NCI-H1105 (cell line): ENCODE measurements around the gene IYD.

ENCODE experiments used
- DNase-seq: peaks from one replicate; lab custom pipeline; 2025; lab: John Stamatoyannopoulos, UW

IYD gene, protein sequence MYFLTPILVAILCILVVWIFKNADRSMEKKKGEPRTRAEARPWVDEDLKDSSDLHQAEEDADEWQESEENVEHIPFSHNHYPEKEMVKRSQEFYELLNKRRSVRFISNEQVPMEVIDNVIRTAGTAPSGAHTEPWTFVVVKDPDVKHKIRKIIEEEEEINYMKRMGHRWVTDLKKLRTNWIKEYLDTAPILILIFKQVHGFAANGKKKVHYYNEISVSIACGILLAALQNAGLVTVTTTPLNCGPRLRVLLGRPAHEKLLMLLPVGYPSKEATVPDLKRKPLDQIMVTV

DNA sequence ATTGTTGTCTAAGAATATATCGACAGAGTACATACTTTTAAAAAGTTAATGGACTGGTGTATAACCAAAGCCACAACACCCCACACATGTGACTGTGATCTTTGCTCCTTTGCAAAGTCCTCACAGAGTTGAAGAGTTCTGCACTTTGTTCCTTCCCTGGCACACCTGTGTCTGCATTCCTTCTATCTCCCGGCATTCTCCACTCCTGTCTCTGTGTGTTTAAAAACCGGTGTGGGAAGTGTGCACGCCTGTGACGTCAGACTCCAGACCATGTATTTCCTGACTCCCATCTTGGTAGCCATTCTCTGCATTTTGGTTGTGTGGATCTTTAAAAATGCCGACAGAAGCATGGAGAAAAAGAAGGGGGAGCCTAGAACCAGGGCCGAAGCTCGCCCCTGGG, at the start of gene IYD:
IYD (plus strand) TSS at position 251 of the 400 bp plus-strand sequence; CDS start at position 271, 20 bp downstream.
- no peak for DNase-seq

DNA sequence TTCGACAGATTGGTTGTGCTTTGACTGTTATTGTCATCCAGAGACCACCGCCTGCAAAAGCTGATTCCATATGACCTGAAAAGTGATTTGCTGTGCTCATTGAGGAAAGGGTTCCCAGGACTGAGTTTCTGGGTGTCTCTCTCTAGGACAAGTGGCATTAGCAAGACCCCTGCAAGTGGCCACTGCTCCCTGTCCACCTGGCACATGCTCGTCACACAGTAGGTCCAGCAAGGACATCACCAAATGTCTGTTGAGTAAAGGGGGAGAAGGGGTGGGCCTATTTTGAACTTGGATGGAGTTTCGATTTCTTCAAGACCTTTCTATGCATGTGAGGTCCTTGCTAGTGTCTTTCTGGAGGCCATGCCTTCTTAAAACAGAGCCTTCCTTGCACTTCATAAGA, 48.9 kb upstream of the IYD start:
- no peak for DNase-seq

DNA sequence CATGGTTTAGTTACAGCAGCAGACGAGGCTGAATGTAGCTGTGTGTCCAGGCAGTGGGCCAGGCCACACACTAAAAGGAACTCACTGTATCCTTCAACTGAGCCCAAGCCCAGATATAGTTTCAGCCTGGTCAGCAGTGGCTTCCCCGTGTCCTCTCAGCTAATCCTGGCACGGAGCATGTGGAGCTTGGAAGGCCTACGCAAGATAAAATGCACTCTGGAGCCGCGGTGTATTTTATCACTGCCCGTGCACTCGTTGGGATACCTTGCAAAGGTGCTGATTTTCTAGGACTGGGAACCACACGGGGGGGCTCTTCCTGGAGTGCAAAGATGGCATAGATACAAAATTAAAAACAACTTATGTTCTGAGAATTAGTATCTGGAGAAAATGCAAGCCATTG, 48.4 kb upstream of the IYD start:
- DNase-seq: no peak

- no peak for DNase-seq
Observed at GRCh38 chr6:150322466-150322871, 46.3 kb upstream of the IYD start.

DNA sequence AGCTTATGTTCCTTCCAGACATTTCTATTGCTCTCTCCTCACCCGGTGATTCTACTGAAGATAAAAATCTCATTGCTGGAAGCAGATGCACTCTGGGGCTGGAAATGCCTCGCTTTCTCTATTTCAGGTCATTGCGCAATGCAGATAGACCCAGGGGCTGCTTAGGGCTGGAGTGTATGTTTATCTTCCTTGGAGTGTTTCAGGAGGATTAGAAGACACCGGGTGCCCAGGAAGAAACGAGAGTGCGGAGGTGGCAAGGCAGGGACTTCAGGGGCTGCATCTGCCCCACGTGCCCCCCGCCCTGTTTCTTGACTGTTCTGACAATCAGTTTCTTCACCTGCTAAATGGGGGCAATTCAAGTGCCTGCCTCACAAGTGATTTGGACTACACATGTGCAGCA, 45.6 kb upstream of the IYD start:
- DNase-seq: no peak

DNA sequence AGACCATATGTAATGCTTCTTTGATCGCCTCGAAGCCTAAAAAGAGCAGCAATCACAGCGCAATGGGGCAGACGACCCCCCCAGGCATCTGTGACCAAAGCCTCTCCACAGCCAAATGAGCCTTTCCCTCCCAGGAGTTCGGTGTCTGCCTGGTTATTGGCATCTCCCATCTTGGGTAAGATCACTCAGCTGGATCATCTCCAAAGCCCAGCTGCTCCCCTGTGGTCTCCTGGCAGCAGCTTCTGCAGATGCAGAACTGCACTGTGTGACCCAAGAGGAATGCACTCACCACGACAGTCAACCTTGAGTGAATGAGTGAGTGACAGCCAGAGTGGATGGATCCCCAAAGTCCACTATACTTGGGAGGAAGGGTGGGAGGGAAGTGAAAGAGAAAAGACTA, 44.8 kb upstream of the IYD start:
- DNase-seq: no peak

DNA sequence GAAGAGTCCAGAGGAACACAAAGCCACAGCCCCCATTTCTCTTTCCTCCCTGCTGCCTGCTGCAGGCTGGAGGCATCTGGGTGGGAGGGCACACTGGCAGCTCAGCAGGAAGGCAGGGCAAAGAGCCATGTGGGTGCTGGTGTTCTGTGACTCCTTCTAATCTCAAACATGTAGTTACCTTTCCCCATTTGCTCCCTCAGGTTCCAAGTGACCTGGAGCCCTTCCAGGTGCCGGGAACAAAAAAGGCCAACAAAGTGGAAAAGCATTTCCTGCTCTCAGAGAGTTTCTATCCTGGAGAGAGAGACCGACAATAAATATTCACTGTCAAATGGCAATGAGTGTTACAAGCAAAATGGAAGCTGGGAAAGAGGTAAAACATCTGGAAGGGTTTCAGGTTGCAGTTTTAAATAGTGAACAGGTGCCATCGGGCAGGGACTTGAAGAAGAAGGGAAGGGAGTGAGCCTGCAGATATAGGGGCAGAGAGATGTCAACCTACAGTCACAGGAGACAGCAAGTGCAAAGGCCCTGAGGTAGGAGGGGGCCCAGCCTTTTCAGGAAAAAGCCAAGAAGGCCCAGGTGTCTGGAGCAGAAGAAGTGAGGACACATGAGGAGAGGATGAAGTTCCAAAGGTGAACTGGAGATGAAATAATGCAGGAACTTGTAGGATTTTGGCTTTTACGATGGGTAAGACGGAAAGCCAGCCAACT, 43.6 kb upstream of the IYD start:
- no peak for DNase-seq

GRCh38 chr6:150327117-150327774, 41.6 kb upstream of the IYD start:
- no peak for DNase-seq

DNA sequence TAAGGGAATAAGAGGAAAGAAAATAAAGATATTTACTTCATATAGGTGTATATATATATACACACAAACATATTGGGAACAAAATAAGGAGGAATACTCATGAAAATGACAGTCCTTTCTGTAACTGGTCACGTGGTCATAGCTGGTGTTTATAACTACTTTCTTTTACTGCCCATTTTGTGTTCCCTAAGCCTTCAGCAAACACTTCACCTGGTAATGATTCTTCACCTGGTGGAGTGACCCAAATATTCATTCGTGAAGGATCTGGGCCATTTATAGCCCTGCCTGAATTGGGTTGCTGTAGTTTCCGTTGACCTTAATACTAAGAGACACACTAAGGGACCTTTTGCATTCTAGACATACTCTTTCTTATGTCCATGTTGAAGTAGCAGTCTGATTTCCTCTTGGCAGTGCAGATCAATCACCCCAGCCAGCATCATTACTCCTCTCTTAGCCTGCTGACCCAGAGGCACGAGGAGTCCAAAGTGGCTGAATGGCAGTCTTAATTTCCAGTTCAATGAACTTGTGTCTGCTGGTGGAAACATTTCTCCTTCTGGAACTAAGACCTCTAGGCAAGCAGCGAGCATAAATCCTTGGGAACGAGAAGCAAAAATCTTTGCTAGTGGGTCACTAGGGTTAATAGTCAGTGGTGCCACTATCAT, 39.9 kb upstream of the IYD start:
- DNase-seq: no peak

- no peak for DNase-seq
Observed at GRCh38 chr6:150331344-150331743, 37.5 kb upstream of the IYD start.

- DNase-seq: no peak
Observed at GRCh38 chr6:150332939-150333584, 35.8 kb upstream of the IYD start.

DNA sequence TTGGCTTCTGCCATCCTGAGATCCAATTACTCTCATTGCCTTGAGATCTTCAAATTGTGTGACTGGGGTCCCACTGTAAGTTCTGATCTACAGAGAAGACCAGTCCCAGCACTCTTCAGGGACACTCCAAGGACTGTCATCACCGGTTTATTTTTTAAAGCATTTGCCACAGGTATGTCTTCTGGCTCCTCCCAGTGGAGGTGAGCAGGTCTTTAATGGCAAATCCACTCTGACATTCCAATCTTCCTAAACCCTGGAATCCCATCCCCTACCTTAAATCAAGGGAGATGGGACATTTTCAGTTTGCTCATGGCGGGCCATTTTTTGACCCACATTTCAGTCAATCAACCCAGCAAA, 35.2 kb upstream of the IYD start:
- DNase-seq: no peak

DNA sequence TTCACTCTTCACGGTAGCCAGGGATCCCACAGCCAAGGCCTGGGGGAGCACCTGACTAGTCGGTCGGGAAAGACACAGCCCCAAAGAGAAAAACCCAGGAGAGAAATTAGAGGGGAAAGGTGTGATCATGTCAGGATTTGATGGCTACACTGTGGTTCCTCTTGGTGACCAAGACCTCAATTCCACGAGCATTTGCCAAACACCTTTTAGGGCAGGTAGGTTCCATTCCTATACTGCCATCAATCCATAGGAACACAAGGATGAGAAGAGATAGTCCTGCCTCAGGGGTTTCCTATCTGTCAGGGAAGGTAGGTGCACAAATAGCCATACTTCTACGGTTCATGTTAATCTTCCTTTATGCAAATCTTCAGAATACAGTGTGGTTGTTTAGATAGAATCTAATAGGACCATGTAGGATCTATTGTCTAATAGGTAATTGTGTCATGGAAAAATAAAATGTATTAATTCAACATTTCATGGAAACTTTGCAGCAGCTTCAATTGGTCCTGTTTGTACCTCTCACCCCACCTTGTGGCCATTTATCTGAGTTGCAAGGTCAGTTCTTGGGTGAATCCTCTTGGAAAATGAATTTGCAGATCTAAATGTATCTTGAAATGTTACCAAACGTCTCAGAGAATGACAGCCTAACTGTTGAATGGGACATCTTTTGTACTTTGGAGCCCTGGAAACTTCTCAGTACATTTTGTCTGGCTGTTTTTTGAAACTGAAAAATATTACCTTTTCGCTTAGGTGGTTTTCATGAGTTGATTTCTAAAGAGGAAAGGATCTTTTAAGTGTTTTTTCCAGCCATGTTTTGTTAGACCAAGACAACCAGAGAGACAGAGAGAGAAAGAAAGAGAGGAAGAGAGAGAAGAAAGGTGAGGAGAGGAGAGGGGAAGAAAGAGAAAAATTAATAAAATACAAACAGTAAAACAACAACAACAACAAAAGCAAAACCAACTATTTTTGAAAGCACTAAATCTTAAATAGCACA, 33.7 kb upstream of the IYD start:
- peak; percentile 24 for DNase-seq

- DNase-seq: peak; percentile 46
Observed at GRCh38 chr6:150336299-150336698, 32.5 kb upstream of the IYD start.

GRCh38 chr6:150336708-150337107, 32.1 kb upstream of the IYD start:
- DNase-seq: no peak

- no peak for DNase-seq
Observed at GRCh38 chr6:150342126-150342525, 26.7 kb upstream of the IYD start.

DNA sequence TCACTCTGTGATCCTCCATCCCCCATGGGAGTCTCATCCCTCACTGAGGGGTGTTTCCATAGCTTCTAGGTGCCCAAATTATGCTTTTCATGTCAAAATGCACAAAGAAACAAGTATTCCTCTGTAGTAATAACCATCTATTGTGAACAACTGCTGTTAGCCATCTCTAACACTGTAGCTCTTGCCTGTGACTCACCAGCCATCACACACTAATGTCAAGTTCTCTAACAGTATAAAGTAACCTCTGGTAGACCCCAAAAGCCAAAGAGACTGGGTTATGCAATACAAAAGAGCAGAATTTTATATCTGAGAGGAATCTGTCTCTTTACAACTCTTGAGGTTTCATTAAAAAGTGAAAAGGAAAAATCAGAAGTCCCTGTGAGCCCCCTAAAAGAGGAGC, 25.4 kb upstream of the IYD start:
- DNase-seq: no peak

DNA sequence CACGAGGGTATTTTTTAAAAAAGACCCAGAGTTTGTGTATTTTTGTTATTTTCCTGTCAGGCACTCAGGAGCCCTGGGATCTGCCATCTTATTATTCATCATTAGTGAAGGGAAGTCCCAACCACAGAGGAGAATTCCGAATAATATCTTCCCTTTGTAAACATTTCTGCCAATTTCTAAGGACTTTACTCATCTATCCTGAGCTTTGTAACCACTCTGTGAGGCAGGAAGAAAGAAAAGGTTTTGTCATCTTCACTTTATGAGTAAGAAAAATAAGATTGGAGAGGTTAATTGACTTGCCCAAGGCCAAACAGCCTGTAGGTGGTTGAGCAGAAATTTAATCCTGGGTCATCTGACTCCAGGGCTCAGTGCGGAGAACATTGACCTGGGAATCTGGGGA, 23.0 kb upstream of the IYD start:
- DNase-seq: no peak

- DNase-seq: peak; percentile 3
Observed at GRCh38 chr6:150346346-150346745, 22.5 kb upstream of the IYD start.

- no peak for DNase-seq
Observed at GRCh38 chr6:150347845-150348244, 21.0 kb upstream of the IYD start.

DNA sequence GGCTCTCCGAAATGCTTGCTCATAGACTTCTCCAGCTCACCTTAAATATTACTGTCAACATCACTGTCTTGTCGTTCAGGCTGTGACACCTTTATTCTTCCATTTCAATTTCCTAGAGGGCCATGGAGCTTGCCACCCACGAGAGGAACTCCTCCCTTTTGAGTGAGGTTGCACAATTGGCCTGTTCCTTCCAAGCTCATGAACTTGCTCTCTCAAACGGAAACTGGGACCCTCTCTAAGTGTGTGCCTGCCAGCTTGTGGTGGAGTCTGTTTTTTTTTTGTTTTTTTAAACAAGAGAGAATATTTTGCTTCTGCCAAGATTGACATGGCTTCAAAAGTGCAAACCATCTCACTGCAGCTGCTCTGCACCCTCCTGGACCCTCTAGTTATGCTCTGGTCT, 19.3 kb upstream of the IYD start:
- no peak for DNase-seq
